Measurements from ENCODE around the gene AMPD3.

AMPD3 gene

DNA sequence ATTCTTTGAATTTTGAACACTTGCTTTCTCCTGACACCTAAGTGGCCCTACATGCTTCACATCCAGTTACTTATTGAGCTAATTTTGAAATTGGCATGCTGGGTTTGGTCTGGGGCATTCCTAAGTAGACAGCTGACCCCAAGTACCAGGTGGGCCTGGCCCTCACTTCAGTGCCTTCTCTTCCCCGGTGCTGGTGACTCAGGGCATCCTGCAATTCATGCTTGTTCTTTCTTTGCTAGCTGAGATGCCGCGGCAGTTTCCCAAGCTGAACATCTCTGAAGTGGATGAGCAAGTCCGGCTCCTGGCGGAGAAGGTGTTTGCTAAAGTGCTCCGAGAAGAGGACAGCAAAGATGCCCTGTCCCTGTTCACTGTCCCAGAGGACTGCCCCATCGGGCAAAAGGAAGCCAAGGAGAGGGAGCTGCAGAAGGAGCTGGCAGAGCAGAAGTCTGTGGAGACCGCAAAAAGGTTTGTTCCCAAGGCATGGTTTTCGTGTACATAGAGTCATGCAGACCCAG lies 6.3 kb downstream of the AMPD3 start:
- no peak for DNase-seq (ENCODE audit: low read depth)

GRCh38 chr11:10462746-10463300 lies 7.8 kb downstream of the AMPD3 start:
- DNase-seq (ENCODE audit: low read depth), result no peak

GRCh38 chr11:10473371-10473770 lies 18.3 kb downstream of the AMPD3 start:
- DNase-seq (ENCODE audit: low read depth), result no peak

GRCh38 chr11:10474551-10474950 lies 19.5 kb downstream of the AMPD3 start:
- no peak for DNase-seq (ENCODE audit: low read depth)

DNA sequence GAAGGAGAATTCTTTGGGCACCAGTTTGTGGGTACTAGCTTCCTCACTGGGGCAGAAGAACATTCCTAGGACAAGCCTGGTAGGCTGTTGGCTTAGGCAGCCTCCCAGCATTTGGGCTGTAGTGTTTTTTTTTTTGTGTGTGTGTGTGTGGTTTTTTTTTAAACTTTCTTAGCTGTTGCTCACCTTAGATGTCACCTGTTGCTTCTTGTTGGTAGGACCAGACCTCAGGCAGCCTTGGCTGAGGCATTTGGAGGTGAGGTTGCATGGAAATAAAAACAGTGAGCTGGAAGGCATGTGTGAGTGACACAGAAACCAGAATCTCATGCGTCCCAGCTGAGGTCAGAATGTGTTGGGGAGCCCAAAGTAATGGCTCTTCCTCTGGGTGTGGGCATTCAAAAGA lies 21.3 kb downstream of the AMPD3 start:
- no peak for DNase-seq (ENCODE audit: low read depth)

DNA sequence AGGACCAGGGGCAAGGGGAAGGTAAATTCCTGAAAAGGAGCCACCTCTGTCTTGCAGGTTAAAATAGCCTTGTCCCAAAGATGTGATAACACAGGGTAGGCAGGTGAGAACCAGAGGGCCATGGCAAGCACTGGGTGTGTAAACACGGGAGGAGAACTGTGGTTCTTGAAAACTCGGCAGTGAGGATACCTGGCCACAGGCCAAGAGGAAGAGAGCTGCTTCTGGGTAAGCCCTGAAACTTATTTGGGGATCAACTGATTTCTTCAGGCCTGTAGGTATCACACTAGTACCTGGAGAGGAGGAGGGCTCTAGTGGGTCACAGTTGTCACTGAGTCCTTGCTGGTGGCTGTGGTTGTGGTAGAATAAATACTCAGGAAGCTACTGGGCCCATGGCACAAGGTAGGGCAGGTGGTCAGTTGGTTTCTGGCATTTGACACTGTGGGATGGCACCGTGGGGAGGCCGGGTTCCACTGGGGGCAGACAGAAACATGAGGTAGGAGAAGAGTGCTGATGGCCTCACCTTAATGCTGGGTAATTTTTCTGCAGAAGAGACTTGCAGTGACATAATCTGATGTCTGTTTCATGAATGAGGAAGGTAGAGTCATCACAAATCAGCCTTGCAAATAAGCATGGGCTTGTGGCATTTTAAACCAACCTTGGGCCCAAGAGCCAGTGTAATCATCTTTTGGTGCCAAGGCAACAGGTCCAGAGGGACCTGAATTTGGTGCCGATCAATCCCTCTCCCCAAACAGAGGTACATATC lies 22.0 kb downstream of the AMPD3 start:
- DNase-seq (ENCODE audit: low read depth), result no peak

- no peak for DNase-seq (ENCODE audit: low read depth)
Measured at GRCh38 chr11:10477690-10478046, 22.6 kb downstream of the AMPD3 start.

DNA sequence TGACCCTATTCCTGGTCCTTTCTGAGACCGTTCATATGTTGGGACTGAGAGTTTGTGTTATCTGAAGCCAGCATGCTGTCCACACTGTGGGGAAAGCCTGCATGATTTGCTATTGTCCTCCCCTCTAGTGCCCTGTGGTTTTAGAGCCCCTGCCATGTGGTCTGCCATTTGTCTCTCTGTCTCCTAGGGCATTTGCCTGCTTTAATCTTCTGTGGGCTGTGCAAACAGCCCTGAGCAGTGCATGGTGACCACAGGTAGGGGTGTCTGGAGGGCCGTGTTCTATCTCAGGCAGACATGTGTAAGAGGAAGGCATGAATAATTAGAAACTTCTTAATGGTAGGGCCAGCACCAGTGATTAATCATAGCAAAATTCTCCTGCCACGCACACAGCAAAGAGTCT lies 23.0 kb downstream of the AMPD3 start:
- peak; percentile 49 for DNase-seq (ENCODE audit: low read depth)

- DNase-seq (ENCODE audit: low read depth), result no peak
Measured at GRCh38 chr11:10478574-10479550, 23.8 kb downstream of the AMPD3 start.

GRCh38 chr11:10480026-10480425 lies 25.0 kb downstream of the AMPD3 start:
- DNase-seq (ENCODE audit: low read depth), result no peak

DNA sequence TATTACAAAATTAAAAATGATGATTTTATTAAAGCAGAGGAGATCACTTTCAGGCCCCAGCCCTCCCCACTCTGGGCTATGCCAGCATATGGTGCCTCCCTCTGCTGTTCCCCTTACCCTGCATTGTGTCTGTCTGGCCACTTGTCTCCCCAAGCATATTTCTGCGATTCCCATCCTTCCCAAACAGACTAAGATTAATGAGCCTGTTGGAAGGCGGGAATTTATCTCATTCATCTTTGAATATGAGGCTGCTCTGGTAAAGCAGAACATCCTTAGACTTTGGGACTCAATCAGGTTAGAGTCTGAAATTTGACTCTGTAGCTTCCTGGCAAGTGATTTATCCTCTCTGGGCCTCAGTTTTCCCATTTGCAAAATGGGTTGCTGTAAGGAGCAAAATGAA lies 25.7 kb downstream of the AMPD3 start:
- DNase-seq (ENCODE audit: low read depth), result no peak

- no peak for DNase-seq (ENCODE audit: low read depth)
Measured at GRCh38 chr11:10481560-10482349, 26.7 kb downstream of the AMPD3 start.

- DNase-seq (ENCODE audit: low read depth), result no peak
Measured at GRCh38 chr11:10483174-10483573, 28.1 kb downstream of the AMPD3 start.

DNA sequence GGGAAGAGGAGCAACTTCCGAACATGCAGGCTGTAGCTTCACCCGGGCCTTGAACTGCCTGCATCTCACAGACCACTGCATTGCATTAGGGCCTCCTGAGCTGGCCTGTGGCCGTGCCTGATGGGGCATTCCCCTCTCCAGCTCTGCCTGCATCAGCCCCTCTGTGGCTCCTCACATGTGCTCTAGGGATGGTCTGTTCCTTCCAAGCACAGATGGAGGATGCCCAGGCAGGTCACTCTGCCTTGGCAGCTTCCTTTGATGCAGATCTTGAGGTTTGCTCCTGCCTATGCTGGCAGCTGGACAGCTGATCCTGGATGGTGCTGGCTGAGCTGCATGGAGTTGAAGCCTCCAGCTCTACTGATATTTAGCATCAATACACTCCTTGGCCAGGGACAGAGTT lies 28.5 kb downstream of the AMPD3 start:
- no peak for DNase-seq (ENCODE audit: low read depth)

GRCh38 chr11:10484461-10485180 lies 29.6 kb downstream of the AMPD3 start:
- DNase-seq (ENCODE audit: low read depth), result no peak

DNA sequence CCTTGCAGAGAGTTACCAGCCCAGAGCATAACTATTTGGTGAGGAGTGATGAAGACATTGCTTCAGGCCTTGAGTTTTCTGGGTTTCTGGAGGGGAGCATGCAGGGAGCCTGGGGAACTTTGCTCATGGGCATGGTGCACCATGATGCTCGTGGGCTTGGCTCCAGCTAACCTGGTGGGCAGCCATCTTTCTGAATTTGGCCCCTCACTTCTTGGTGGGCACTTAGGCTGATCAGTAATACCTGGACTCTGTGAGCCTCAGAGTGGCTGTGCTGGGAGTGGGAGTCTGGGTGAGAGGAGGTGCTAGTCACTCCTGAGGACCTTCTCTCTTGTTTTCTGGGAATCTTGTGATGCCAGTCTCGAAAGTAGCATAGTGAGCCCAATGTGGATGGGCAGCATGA lies 30.6 kb downstream of the AMPD3 start:
- no peak for DNase-seq (ENCODE audit: low read depth)

- DNase-seq (ENCODE audit: low read depth), result no peak
Measured at GRCh38 chr11:10486161-10486840, 31.2 kb downstream of the AMPD3 start.

- no peak for DNase-seq (ENCODE audit: low read depth)
Measured at GRCh38 chr11:10487002-10487647, 32.1 kb downstream of the AMPD3 start.

DNA sequence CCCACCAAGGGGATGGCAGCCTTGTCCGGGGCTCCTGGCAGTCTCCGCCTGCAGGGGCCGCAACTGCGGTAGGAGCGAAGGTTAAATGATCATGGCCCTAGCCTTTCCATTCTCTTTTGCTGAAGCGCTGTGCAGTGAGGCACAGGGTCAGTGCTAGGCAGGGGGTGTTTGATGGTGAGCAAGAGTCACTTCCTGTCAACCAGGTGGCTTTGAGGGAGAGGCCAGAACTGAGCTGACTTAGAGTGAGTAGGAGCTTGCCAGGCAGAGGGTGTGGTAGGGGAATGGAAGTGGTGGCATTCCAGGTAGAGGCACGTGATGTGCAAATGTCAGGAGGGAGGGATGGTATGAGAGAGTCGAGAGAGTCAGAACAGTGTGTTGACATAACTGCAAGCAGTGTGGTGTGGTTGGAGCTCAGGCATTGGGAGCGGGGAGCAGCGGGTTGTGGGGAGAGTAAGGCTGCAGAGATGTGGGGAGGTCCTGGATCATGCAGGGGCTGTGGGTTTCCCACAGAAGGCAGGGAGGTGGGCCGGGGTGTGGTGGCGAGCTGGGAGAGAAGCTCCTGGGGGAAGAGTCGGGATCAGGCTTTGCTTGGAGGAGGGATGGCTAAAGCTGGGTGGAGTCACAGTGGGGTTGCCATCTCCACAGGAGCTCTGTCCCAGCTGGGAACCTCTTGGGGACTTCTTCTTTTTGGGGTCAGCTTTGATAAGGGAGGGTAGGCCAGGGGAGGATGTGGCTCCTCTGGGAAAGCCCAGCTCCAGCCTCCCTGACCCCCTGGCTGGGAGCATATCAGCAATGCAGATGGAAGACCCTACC lies 33.3 kb downstream of the AMPD3 start:
- DNase-seq (ENCODE audit: low read depth), result no peak

Data from CMK (cell line).